GM19240 (cell line): Measurements from ENCODE around the gene LCN1.
"Not testable (repeated sequence)": the region's sequence is repeated elsewhere in the genome, so short reads cannot be mapped to it uniquely, and the experiment has no call there.

Source experiments
- DNase-seq: peaks from one replicate; pipeline ENCODE4 v3.0.0; 2011; ENCODE audit warnings: low spot score; ENCODE audit not compliant: insufficient read length

The LCN1 gene

GRCh38 chr9:135504262-135505243 lies 16.7 kb upstream of the LCN1 start:
- DNase-seq, result no peak

DNA sequence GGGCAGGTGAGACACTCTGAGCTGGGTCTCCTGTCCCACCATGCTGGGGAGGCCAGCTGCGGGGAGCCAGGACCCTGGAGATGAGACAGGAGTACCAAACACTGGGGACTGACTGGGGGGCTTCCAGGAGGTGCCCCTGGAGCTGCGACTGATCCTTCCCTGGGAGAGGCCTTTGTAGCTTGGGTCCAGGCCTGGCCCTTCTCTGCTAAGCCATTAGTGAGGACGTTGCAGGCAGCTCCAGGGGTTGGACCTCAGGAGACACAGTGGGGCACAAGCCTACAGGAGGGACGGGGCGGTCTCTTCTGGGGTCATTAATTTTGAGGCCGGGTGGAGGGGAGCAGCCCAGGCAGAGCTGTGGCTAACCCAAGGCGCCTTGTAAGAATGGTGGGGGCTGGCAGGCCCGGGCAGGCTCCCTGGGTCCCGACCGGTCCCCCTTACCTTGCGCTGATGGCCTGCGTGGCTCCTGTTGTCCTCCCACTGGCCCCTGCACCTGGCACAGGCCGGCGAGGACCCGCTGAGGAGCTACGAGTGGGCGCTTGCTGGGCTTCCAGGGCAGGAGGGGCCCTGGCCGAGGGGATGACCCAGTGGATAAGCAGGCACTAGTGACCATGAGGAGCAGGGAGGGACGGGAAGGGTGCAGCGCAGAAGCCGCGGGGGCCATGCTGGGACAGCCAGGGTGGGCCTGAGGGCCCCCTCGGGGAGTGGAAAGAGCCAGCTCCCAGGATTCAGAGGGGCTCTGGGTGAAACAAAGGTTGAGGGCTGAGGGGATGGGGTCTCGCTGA lies 15.6 kb upstream of the LCN1 start:
- no peak for DNase-seq

DNA sequence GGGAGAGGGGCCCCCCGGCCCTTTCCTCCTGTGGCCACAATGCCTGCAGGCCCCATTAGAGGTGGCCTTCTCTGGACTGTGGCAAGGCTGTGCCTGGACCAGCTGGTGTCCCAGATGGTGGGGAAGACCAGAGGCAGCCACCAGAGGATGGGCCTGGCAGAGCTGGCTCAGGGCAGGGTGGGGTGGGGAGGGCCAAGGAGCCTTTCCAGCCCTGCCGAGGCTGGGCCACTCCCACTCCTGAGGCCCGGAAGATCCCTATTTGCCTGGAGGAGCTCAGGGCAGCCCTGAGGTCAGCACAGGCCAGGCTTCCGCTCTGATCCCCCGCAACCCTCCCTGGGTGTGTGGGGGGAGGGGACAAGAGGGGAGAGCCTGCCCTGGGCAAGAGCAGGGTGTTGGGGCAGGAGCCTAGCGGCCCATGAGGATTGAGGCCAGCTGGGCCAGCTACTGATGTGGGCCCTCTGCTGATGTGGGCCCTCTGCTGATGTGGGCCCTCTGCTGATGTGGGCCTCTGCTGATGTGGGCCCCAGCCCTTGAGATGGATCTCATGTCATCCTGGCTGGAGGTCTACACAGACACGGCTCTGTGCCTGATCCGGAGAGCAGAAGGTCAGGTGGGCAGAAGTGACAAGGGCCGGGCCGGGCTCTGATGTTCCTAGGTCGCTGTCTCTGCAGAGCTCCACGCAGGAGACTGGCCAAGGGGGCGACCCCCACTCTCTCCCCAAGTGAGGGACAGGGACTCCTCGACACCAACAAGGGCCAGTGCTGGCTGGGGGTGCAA lies 14.7 kb upstream of the LCN1 start:
- no peak for DNase-seq

DNA sequence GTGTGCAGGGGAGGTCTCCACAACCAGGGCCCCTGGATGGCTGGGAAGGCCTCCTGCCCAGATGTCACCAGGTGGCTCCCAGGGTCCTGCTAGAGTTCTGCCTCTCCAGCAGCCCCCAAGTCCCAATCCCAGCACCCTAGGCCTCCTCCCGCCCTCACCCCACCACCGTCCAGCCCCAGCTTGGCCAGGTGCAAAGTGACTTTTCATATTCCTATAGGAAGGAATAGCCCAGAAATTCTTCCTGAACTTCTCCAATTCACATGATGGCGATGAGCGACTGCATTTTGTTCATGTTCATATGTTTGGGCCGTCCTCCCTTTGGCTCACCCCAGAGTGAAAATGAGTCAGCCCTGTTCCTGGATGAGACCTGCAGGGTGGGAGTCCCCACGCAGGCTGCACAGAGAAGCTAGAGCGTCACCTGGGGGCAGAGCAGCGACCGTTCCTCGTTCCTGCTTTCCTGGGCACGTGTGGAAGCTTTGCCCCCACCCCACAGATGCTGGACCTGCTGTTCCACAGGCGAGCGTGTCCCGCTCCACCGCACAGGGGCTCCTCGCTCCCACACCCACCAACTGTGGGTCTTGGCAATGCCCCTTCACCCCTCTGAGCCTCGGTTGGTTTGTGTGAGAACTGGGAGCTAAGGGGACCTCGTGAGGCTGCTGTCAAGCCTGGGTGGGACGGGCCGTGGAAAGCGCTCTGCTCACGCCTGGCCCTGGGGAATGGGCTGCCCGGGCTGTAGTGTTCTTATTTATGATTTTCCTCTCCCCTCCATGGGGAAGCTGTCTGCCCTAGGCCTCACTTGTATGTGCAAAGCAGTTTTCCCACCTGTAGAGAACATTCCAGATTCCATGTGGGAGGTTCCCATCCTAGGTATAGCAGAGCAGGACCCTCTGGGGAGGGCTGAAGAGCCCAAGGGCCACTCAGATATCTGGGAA lies 13.9 kb upstream of the LCN1 start:
- DNase-seq, result no peak

DNA sequence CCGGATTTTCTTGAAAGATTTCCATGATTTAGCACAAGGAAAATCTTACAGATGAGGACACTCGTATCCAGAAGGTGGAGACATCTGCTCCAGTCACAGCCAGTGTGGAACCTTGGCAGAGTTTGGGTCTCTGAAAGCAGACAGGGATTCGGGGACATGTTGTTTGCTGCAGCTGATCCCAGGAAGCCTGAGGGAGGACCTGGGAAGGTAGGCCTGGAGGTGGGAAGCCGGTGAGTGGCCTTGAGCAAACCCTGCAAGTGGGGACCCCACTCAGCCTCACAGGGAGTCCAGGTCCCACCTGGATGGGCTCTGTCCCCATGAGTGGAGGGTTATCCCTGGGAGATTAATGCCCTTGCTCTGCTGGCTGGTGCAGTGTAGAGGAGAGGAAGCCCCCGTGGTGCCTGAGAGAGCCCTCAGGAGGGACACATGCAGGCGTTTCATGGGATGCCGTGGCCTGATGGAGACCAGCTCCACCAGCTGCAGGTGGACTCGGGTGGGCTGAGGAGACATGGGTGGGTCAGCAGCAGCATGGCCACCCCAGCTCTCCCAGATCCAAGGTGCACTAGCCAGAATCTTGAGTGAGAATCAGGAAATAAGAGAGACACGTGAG lies 12.9 kb upstream of the LCN1 start:
- DNase-seq, result no peak

DNA sequence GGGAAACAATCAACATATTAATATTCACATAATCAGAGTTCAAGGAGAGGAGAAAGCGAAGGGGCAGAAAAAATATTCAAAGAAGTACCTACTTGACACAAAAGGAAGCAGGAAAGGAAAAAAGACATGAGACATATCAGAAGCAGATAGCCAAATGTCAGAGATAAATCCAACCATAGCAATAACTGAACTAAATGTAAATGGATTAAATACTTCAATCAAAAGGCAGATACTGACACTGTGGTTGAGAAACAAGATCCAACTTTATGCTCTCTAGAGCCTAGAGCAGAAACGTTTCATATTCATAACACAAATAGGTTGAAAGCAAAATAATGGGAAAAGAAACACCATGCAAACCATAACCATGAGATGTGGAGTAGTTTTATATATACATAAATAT lies 11.8 kb upstream of the LCN1 start:
- no peak for DNase-seq

DNA sequence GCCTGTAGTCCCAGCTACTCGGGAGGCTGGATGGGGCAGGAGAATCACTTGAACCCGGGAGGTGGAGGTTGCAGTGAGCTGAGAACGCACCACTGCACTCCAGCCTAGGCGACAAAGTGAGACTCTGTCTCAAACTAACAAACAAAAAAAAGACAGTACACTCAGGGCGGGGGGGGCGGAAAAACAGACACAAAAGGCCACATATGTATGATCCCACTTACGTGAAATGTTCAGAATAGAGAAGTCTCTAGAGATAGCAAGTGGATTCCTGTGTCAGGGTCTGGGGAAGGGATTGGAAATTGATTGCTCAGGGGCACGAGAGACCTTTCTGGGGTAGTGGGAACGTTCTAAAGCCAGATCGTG lies 9.0 kb upstream of the LCN1 start:
- no peak for DNase-seq

DNA sequence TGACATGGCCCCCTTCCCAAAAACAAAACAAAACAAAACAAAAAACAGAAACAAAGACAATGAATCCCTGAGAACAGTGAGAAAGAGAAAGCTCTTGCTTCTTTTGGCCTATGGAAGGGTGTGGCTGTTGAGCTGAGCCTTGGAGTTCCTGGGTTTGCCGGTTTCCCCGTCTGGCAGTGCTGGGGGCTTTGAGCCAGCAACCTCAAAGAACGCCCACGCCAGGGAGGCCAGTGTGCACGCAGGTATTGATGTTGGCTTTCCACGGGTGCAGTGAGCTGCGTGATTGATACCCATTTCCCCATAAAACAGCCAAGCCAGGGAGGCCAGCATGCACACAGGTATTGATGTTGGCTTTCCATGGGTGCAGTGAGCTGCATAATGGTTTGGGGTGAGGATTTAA lies 8.3 kb upstream of the LCN1 start:
- DNase-seq, result no peak

- no peak for DNase-seq
Observed at GRCh38 chr9:135513351-135513846, 7.8 kb upstream of the LCN1 start.

- DNase-seq, result not testable (repeated sequence)
Observed at GRCh38 chr9:135513906-135514305, 7.3 kb upstream of the LCN1 start.

DNA sequence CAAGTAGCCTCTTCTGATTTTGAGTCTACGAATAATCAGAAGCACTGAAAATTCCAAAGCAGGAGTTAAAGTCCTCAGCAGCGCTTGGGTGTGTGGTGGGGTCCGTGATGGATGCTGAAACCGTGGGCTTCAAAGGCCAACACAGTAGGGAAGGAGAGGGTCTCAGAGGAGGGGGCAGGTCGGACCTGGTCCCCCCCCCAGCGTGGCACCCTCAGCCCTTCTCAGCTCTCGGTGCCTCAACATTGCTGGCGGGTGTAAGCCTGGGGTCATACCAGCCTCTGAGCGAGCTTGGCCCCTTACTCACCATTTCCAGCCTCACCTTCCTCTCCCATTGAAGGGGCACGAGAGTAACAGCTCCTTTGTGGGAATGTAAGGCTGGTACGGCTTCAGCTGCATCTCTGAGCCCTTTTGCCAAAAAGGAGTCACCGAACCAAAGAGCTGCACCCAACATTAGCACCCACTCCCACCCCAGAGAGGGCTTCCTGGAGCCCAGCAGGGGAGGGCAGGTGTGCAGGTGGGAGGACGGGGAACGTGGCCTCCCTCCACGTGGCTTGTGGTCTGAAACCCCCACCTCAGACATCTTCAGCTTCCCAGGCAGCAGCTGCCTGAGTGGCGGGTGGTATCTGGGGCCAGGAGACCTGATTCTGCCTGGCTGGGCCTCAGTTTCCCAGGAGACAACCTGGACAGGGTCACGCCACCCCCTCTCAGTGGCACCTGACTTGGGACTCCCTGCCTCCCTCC lies 6.7 kb upstream of the LCN1 start:
- DNase-seq, result no peak

DNA sequence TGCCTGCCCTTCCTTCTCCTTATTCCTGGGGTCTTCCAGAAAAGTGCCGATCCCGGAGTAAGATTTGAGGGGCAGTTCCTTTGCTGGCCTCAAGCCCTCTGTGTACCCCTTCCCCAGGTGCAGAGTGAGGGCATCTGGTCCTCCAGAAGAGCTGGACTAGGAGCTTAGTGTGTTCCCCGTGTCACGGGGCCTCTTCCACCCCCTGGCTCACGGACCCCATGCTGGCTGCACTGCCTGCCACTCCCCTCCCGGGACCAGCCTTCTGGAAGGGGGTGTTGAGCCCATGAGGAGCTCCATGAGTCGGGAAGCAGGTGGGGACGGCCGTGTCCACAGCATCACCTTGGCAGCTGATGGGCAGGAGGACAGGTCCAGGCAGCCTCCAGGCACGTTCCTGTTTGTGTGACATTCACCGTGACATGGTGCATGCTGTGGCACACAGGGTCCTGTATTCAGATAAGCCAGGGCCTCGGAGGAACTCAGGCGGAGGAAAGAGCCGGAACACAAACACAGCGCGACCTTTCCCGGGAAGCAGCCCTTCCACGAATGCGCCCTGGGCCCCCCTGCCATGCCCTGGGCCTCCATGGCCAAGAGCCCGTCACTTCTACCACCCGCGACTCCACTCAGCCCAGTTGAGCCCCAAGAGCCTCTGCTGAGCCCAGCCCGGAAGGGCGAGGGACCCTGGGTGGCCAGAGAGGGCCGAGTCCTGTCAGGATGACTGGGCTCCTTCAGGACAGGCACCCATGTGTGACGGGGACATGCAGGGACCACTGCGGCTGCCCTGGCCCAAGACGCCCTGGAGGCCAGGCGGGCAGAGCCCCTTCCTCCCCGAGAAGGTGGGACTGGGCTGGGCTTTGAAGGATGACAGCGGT lies 5.9 kb upstream of the LCN1 start:
- DNase-seq, result no peak

DNA sequence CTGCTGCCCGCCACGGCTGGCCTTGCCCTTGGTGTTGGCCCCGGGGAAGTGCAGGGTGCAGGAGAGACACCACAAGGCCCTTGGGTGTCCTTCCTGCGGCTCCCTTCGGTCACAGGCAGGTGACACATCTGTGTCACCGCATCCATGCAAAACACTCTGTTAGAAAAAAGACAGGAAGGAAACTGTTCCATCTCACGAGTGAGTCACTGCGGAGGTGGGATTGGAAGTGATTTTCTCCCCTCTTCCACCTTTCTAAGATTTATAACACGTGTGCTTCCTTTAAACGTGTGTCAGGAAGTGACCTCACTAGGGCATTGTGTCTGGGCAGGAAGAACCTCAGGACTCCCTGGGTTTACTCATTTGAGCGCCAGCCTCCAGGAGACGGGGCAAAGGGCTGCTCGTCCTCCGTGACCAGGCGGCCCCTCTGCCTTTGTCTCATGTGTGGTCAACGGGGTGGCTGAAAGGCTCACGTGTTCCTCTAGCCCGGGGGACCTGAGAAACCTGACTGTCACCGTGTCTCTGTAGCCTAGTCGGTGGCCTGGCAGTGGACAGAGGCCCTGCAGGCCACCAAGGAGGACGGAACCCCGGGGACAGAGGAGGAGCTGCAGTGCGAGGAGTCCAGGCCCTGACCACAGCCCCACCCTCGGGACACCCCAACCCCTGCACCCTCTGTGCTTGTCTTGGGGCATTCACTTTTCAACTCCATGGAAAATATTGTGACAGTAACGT lies 4.9 kb upstream of the LCN1 start:
- no peak for DNase-seq

DNA sequence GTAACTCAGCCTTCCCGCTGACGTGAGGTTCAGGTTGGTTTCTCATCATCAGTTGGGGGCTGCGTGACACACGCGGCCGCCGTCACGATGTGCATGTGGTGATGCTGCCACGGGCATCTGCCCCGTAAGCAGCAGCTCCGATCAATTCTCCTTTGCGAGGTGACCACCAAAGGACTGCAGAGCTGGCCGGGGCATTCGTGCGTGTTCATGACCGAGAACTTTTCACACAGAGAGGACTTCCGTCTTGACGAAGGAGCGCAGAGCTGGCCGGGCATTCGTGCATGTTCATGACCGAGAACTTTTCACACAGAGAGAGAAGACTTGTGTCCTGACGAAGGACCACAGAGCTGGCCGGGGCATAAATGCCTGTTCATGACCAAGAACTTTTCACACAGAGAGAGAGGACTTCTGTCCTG lies 3.8 kb upstream of the LCN1 start:
- DNase-seq, result no peak

DNA sequence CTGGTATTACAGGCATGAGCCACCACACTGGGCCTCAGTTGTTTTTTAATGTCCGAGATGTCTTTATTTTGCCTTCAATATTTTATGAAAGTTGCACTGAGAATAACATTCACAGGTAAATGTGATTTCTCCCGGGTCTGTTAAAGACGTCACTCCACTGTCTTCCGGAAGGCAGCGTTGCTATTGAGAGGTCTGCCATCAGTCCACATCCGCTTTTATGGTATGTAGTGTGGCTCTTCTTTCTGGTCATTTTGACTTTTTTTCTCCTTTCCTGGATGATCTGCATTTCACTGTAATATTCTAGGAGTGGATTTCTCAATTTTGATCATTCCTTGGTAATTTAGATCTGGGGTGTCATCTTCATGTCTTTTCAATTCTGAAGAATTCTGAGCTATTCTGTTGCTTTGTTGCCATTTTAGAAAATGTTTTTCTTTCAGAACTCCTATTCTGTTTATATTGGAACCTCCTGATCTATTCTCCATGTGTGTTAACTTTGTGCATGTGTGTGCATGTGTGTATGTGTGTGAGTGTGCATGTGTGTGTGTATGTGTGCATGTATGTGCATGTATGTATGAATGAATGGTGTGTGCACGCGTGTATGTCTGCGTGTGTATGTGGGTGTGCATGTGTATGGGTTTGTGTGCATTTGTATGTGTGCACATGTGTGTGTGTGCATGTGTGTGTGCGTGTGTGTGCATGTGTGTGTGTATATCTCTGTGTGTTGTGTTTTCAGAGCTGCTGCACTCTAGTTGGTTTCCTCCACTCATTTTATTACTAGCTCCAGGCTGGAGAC lies 1.9 kb upstream of the LCN1 start:
- DNase-seq, result no peak

DNA sequence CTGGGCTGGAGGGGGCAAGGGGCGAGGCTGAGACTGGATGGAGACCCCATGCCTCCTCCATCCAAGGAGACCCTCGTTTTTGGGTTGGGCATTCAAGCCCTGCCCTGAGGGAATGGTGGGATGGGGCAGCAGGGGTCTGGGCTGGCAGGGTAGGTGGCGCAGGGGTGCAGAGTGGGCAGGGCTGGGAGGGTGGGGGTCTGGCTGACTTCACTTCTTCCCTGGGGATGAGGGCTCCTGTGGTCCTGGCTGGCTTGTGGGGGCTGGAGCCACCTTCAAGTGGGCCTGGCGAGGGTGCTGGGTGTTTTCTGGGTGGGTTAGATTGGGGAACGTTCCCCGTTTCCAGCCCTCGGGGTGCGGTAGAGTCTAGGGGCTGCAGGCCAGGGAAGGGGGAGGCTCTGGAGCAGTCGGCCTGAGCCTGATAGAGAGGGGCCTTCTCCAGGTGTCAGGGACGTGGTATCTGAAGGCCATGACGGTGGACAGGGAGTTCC lies 412 bp downstream of the LCN1 start:
- no peak for DNase-seq
